MCF 10A (cell line): ENCODE data around the gene MFN2. TPM values are rescaled to one million over a fixed set of nuclear protein-coding genes. Genes with fewer than 3 reads are reported as not detected.
"Not testable (repeated sequence)": the region's sequence is repeated elsewhere in the genome, so short reads cannot be mapped to it uniquely, and the experiment has no call there.

Experiments
- BruUV-seq: library from RNA; stranded (reverse); fragments of 400-500 nt; replicated peaks from 2 replicates; lab custom pipeline; 2021; lab: Mats Ljungman, UMichigan
- CTCF ChIA-PET: fragments of 300-600 bp; sonication (Branson Sonifier 250); formaldehyde crosslinking; extraction: SDS; loops from one replicate; lab custom pipeline; 2021; ENCODE audit warnings: antibody characterized with exemption, inconsistent platforms; lab: Yijun Ruan, JAX
- POLR2A ChIA-PET: fragments of 300-600, 350-650 bp; sonication (Branson Sonifier 250); formaldehyde crosslinking; extraction: SDS; loops from one replicate; lab custom pipeline; 2020; ENCODE audit warnings: antibody characterized with exemption, inconsistent platforms; lab: Yijun Ruan, JAX
- DNase-seq: peaks from one replicate; pipeline ENCODE4 v3.0.0-alpha.2; 2018; ENCODE audit not compliant: unreplicated experiment
- H3K27ac Mint-ChIP-seq: one replicate; pipeline ENCODE4 v1.8.0; 2022; ENCODE audit warnings: mild to moderate bottlenecking, low read depth, mixed read lengths; ENCODE audit not compliant: unreplicated experiment
- H3K27me3 Mint-ChIP-seq: one replicate; pipeline ENCODE4 v1.8.0; 2022; ENCODE audit warnings: mixed read lengths; ENCODE audit not compliant: insufficient read depth, unreplicated experiment
- H3K36me3 Mint-ChIP-seq: one replicate; pipeline ENCODE4 v1.8.0; 2022; ENCODE audit warnings: mild to moderate bottlenecking, moderate library complexity, mixed read lengths; ENCODE audit not compliant: insufficient read depth, unreplicated experiment
- H3K4me1 Mint-ChIP-seq: one replicate; pipeline ENCODE4 v1.8.0; 2022; ENCODE audit warnings: mixed read lengths; ENCODE audit not compliant: insufficient read depth, unreplicated experiment
- H3K4me3 Mint-ChIP-seq: one replicate; pipeline ENCODE4 v1.8.0; 2022; ENCODE audit warnings: mild to moderate bottlenecking, moderate library complexity, mixed read lengths; ENCODE audit not compliant: unreplicated experiment
- H3K9me3 Mint-ChIP-seq: one replicate; pipeline ENCODE4 v1.8.0; 2022; ENCODE audit warnings: mixed read lengths; ENCODE audit not compliant: unreplicated experiment
- CTCF ChIP-seq: fragments of 200-600 bp; IDR thresholded peaks from one replicate; pipeline ENCODE4 v1.8.0; 2022; ENCODE audit warnings: antibody characterized with exemption, mild to moderate bottlenecking; ENCODE audit not compliant: unreplicated experiment
- intact Hi-C: fragments of 100-400 bp; cut with micrococcal nuclease; formaldehyde crosslinking; loops from 2 replicates; pipeline ENCODE4 v1.14.1; 2022
- total RNA-seq: library from RNA; stranded (reverse); gene quantifications from 2 replicates; pipeline ENCODE4 v1.2.3, GENCODE V29; 2022

The MFN2 gene
- total RNA-seq, 1 experiment from 2014 or later: 105 TPM

- Mint-ChIP-seq H3K27me3 (no peaks in the 10 kb centered on the region), H3K9me3 (no peaks in the 10 kb centered on the region), H3K27ac (no peak overlapping the region), H3K4me1 (no peaks in the 10 kb centered on the region), H3K4me3 (no peak overlapping the region), H3K36me3 (no peaks in the 10 kb centered on the region)
- BruUV-seq: no TSS peak
- TF ChIP-seq CTCF: no peak
- ChIA-PET POLR2A (interaction anchor here (0.7 kb wide), 1 partner anchor 241 kb away, joined by 3 read pairs; no protein-coding TSS in a partner anchor), CTCF (interaction anchor here (0.7 to 1.9 kb wide), 3 partner anchors 12 to 85 kb away, joined by 3 to 4 read pairs (median 3); no protein-coding TSS in a partner anchor)
- no peak for DNase-seq
- intact Hi-C loops: no loop called here
Observed at GRCh38 chr1:12039164-12039525, 58.9 kb downstream of the MFN2 start.

GRCh38 chr1:12039824-12040456 is 59.7 kb downstream of the MFN2 start:
- DNase-seq, intact Hi-C loops, H3K27ac Mint-ChIP-seq, BruUV-seq, H3K4me3 Mint-ChIP-seq, H3K36me3 Mint-ChIP-seq, H3K4me1 Mint-ChIP-seq, H3K9me3 Mint-ChIP-seq, H3K27me3 Mint-ChIP-seq: not testable (repeated sequence)
- ChIA-PET POLR2A (interaction anchor here (0.7 kb wide), 1 partner anchor 242 kb away, joined by 3 read pairs; no protein-coding TSS in a partner anchor), CTCF (interaction anchor here (0.7 to 1.9 kb wide), 3 partner anchors 9 to 85 kb away, joined by 3 to 8 read pairs (median 4); no protein-coding TSS in a partner anchor)

- Mint-ChIP-seq H3K27ac (no peak overlapping the region), H3K4me3 (no peak overlapping the region), H3K36me3 (no peaks in the 10 kb centered on the region), H3K27me3 (no peaks in the 10 kb centered on the region), H3K4me1 (no peaks in the 10 kb centered on the region), H3K9me3 (no peaks in the 10 kb centered on the region)
- POLR2A ChIA-PET: interaction anchor here (0.6 kb wide), 1 partner anchor 15 kb away, joined by 5 read pairs; no protein-coding TSS in a partner anchor
- TF ChIP-seq CTCF: no peak
- CTCF ChIA-PET: interaction anchor here (1.4 to 1.9 kb wide), 2 partner anchors 10 to 39 kb away, joined by 4 to 8 read pairs; no protein-coding TSS in a partner anchor
- no peak for DNase-seq
- intact Hi-C loops: no loop called here
- BruUV-seq: no TSS peak
Observed at GRCh38 chr1:12040457-12041051, 60.3 kb downstream of the MFN2 start.

GRCh38 chr1:12044187-12044877 is 64.1 kb downstream of the MFN2 start:
- intact Hi-C loops, H3K4me3 Mint-ChIP-seq, H3K4me1 Mint-ChIP-seq, H3K36me3 Mint-ChIP-seq, H3K9me3 Mint-ChIP-seq, H3K27me3 Mint-ChIP-seq, DNase-seq, BruUV-seq, H3K27ac Mint-ChIP-seq: not testable (repeated sequence)
- POLR2A ChIA-PET: interaction anchor here (0.7 kb wide), 1 partner anchor 1446 kb away, joined by 3 read pairs; no protein-coding TSS in a partner anchor
- CTCF ChIA-PET: interaction anchor here (0.6 kb wide), 1 partner anchor 75 kb away, joined by 3 read pairs; no protein-coding TSS in a partner anchor
